WTC11 (cell line): ENCODE data around the gene CELSR1. TPM values are rescaled to one million over a fixed set of nuclear protein-coding genes. Genes with fewer than 3 reads are reported as not detected.

ENCODE experiments used
- ATAC-seq: fragments of 200-7000 bp; cut with Tn5 transposase; 2 replicates; pipeline ENCODE4 v1.10.0; 2021; ENCODE audit warnings: mild to moderate bottlenecking, moderate library complexity
- CTCF ChIA-PET: fragments of 300-600 bp; sonication (Branson Sonifier 250); formaldehyde crosslinking; loops from one replicate; lab custom pipeline; 2021; ENCODE audit warnings: antibody characterized with exemption; lab: Charles Lee
- POLR2A ChIA-PET: fragments of 350-600 bp; sonication (Branson Sonifier 250); formaldehyde crosslinking; loops from one replicate; lab custom pipeline; 2021; ENCODE audit warnings: antibody characterized with exemption; lab: Charles Lee
- DNase-seq: peaks from one replicate; pipeline ENCODE4 v3.0.0; 2021; ENCODE audit warnings: low spot score
- H3K27ac Mint-ChIP-seq: 2 replicates; pipeline ENCODE4 v1.8.0; 2021; ENCODE audit warnings: mixed read lengths
- H3K27me3 Mint-ChIP-seq: 2 replicates; pipeline ENCODE4 v1.8.0; 2021; ENCODE audit warnings: low read depth, mild to moderate bottlenecking, moderate library complexity, mixed read lengths
- H3K36me3 Mint-ChIP-seq: 2 replicates; pipeline ENCODE4 v1.8.0; 2021; ENCODE audit warnings: mixed read lengths
- H3K4me1 Mint-ChIP-seq: 2 replicates; pipeline ENCODE4 v1.8.0; 2022; ENCODE audit warnings: mixed read lengths
- H3K4me3 Mint-ChIP-seq: 2 replicates; pipeline ENCODE4 v1.8.0; 2021; ENCODE audit warnings: mild to moderate bottlenecking, moderate library complexity, mixed read lengths
- H3K9me3 Mint-ChIP-seq: 2 replicates; pipeline ENCODE4 v1.8.0; 2021; ENCODE audit warnings: mixed read lengths
- AFF4 ChIP-seq: sonication (generic); formaldehyde crosslinking; IDR thresholded peaks from 2 replicates; pipeline ENCODE4 v1.8.1; 2023; ENCODE audit warnings: mild to moderate bottlenecking, missing genetic modification reagents, borderline replicate concordance
- AR ChIP-seq: fragments of 250-450 bp; sonication (Bioruptor Pico); IDR thresholded peaks from 2 replicates; pipeline ENCODE4 v1.9.0; 2021; ENCODE audit warnings: mild to moderate bottlenecking
- GABPB1 ChIP-seq: sonication (generic); formaldehyde crosslinking; IDR thresholded peaks from 2 replicates; pipeline ENCODE4 v1.8.1; 2023; ENCODE audit warnings: mild to moderate bottlenecking, missing genetic modification reagents
- JAZF1 ChIP-seq: fragments of 250-450 bp; sonication (Bioruptor Pico); IDR thresholded peaks from 2 replicates; pipeline ENCODE4 v1.9.0; 2021; ENCODE audit warnings: moderate library complexity, mild to moderate bottlenecking, inconsistent platforms
- KAT7 ChIP-seq: sonication (generic); formaldehyde crosslinking; IDR thresholded peaks from 2 replicates; pipeline ENCODE4 v1.8.1; 2023; ENCODE audit warnings: missing genetic modification reagents, mild to moderate bottlenecking, borderline replicate concordance
- STAT6 ChIP-seq: sonication (generic); formaldehyde crosslinking; conservative IDR thresholded peaks from 2 replicates; pipeline ENCODE4 v1.8.1; 2023; ENCODE audit warnings: mild to moderate bottlenecking, low read depth, missing genetic modification reagents, moderate library complexity
- ZBTB21 ChIP-seq: sonication (generic); formaldehyde crosslinking; IDR thresholded peaks from 2 replicates; pipeline ENCODE4 v1.8.1; 2023; ENCODE audit warnings: mild to moderate bottlenecking, missing genetic modification reagents, borderline replicate concordance
- ZNF317 ChIP-seq: sonication (generic); formaldehyde crosslinking; IDR thresholded peaks from 2 replicates; pipeline ENCODE4 v1.8.1; 2023; ENCODE audit warnings: low read depth, mild to moderate bottlenecking, moderate library complexity, missing genetic modification reagents, borderline replicate concordance
- ZNF416 ChIP-seq: fragments of 250-450 bp; sonication (Bioruptor Pico); IDR thresholded peaks from 2 replicates; pipeline ENCODE4 v1.9.0; 2021; ENCODE audit warnings: mild to moderate bottlenecking, inconsistent platforms
- ZSCAN18 ChIP-seq: fragments of 250-450 bp; sonication (Bioruptor Pico); IDR thresholded peaks from 2 replicates; pipeline ENCODE4 v2.1.2; 2022; ENCODE audit warnings: mild to moderate bottlenecking, moderate library complexity
- total RNA-seq: library from RNA; stranded (reverse); gene quantifications from 3 replicates; pipeline ENCODE4 v1.2.3, GENCODE V29; 2021
- TF ChIP-seq, protein P1 (sequence below): sonication (generic); formaldehyde crosslinking; IDR thresholded peaks from 2 replicates; pipeline ENCODE4 v1.8.1; 2022; ENCODE audit warnings: low read depth, mild to moderate bottlenecking, moderate library complexity, missing genetic modification reagents, borderline replicate concordance
- TF ChIP-seq, protein P2 (sequence below): sonication (generic); formaldehyde crosslinking; IDR thresholded peaks from 2 replicates; pipeline ENCODE4 v1.8.0; 2023; ENCODE audit warnings: missing genetic modification reagents, mild to moderate bottlenecking, borderline replicate concordance

Gene CELSR1
- total RNA-seq, 1 experiment from 2014 or later = 16.8 TPM

GRCh38 chr22:46388647-46389046 lies 148.8 kb downstream of the CELSR1 start:
- 0 out of 2 replicates have a peak, but pooled peaks cover 3% of the 10 kb centered on the region for H3K4me1 Mint-ChIP-seq
- ChIA-PET POLR2A (no interaction called here), CTCF (interaction anchor here (2.2 kb wide), 1 partner anchor 21 kb away, joined by 13 read pairs; no protein-coding TSS in a partner anchor)
- TF ChIP-seq STAT6 (CRISPR knock-in tag) (no peak), ZSCAN18 (no peak), JAZF1 (CRISPR knock-in tag) (no peak), AR (CRISPR knock-in tag) (no peak), GABPB1 (CRISPR knock-in tag) (no peak), KAT7 (no peak), ZNF317 (CRISPR knock-in tag) (no peak), ZNF416 (CRISPR knock-in tag) (no peak), ZBTB21 (no peak), AFF4 (CRISPR knock-in tag) (no peak)
- TF ChIP-seq, protein P1, sequence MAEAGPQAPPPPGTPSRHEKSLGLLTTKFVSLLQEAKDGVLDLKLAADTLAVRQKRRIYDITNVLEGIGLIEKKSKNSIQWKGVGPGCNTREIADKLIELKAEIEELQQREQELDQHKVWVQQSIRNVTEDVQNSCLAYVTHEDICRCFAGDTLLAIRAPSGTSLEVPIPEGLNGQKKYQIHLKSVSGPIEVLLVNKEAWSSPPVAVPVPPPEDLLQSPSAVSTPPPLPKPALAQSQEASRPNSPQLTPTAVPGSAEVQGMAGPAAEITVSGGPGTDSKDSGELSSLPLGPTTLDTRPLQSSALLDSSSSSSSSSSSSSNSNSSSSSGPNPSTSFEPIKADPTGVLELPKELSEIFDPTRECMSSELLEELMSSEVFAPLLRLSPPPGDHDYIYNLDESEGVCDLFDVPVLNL (CRISPR knock-in tag) = no peak
- TF ChIP-seq, protein P2, sequence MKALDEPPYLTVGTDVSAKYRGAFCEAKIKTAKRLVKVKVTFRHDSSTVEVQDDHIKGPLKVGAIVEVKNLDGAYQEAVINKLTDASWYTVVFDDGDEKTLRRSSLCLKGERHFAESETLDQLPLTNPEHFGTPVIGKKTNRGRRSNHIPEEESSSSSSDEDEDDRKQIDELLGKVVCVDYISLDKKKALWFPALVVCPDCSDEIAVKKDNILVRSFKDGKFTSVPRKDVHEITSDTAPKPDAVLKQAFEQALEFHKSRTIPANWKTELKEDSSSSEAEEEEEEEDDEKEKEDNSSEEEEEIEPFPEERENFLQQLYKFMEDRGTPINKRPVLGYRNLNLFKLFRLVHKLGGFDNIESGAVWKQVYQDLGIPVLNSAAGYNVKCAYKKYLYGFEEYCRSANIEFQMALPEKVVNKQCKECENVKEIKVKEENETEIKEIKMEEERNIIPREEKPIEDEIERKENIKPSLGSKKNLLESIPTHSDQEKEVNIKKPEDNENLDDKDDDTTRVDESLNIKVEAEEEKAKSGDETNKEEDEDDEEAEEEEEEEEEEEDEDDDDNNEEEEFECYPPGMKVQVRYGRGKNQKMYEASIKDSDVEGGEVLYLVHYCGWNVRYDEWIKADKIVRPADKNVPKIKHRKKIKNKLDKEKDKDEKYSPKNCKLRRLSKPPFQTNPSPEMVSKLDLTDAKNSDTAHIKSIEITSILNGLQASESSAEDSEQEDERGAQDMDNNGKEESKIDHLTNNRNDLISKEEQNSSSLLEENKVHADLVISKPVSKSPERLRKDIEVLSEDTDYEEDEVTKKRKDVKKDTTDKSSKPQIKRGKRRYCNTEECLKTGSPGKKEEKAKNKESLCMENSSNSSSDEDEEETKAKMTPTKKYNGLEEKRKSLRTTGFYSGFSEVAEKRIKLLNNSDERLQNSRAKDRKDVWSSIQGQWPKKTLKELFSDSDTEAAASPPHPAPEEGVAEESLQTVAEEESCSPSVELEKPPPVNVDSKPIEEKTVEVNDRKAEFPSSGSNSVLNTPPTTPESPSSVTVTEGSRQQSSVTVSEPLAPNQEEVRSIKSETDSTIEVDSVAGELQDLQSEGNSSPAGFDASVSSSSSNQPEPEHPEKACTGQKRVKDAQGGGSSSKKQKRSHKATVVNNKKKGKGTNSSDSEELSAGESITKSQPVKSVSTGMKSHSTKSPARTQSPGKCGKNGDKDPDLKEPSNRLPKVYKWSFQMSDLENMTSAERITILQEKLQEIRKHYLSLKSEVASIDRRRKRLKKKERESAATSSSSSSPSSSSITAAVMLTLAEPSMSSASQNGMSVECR = no peak
- no peak for DNase-seq
- no peaks in the 10 kb centered on the region for H3K27me3 Mint-ChIP-seq
- H3K9me3 Mint-ChIP-seq = no peaks in the 10 kb centered on the region
- H3K27ac Mint-ChIP-seq = no peak overlapping the region
- no peak for ATAC-seq
- no peaks in the 10 kb centered on the region for H3K36me3 Mint-ChIP-seq
- no peak overlapping the region for H3K4me3 Mint-ChIP-seq
